ENCODE data around the gene NPHP4.

GRCh38 chr1:5876094-5876650 is 116.1 kb downstream of the NPHP4 start:
- TF ChIP-seq CTCF (IDR thresholded peaks at IDR 0.05), result no peak
- no peak for TF ChIP-seq RARB (CRISPR knock-in tag; IDR thresholded peaks at IDR 0.05)
- no peak for TF ChIP-seq JUNB (IDR thresholded peaks at IDR 0.05)
- no peak for TF ChIP-seq FOXS1 (CRISPR knock-in tag; IDR thresholded peaks at IDR 0.05)
- TF ChIP-seq MAX (IDR thresholded peaks at IDR 0.05), result no peak
- no peak for TF ChIP-seq HDAC2 (IDR thresholded peaks at IDR 0.05)
- TF ChIP-seq POLR2A (IDR thresholded peaks at IDR 0.05; ENCODE audit: low read length), result no peak
- no peak for TF ChIP-seq RNF2 (IDR thresholded peaks at IDR 0.05; ENCODE audit: borderline replicate concordance, low read depth)
- no peak for TF ChIP-seq CBX2 (IDR thresholded peaks at IDR 0.05; ENCODE audit: borderline replicate concordance, low read depth)
- no peak for TF ChIP-seq CHD2 (IDR thresholded peaks at IDR 0.05; ENCODE audit: low read length, partially characterized antibody)
- TF ChIP-seq REST (IDR thresholded peaks at IDR 0.05), result no peak
- TF ChIP-seq MAFK (IDR thresholded peaks at IDR 0.05; ENCODE audit: partially characterized antibody), result no peak
